Cerebellar nuclear complex (tissue), 1 donor: Measurements from ENCODE around the gene GAS6.
"Not testable (repeated sequence)": the region's sequence is repeated elsewhere in the genome, so short reads cannot be mapped to it uniquely, and the experiment has no call there.

Experiments used
- DNase-seq, 2 experiments: peaks; one replicate each; lab custom pipeline; 2025; lab: John Stamatoyannopoulos, UW

Gene GAS6

GRCh38 chr13:113837560-113838355 lies 26.1 kb downstream of the GAS6 start:
- DNase-seq: peak in 1 of 2 experiments; percentile 44

GRCh38 chr13:113836768-113837559 lies 26.9 kb downstream of the GAS6 start:
- DNase-seq: no peak

- no peak for DNase-seq
Observed at GRCh38 chr13:113835461-113836270, 28.2 kb downstream of the GAS6 start.

GRCh38 chr13:113834496-113835200 lies 29.2 kb downstream of the GAS6 start:
- DNase-seq: no peak

GRCh38 chr13:113834006-113834405 lies 29.9 kb downstream of the GAS6 start:
- not testable (repeated sequence) for DNase-seq

- DNase-seq: no peak
Observed at GRCh38 chr13:113833111-113833830, 30.6 kb downstream of the GAS6 start.

GRCh38 chr13:113832631-113833030 lies 31.2 kb downstream of the GAS6 start:
- DNase-seq: no peak

GRCh38 chr13:113832205-113832604 lies 31.7 kb downstream of the GAS6 start:
- DNase-seq: no peak

- DNase-seq: no peak
Observed at GRCh38 chr13:113831061-113831460, 32.8 kb downstream of the GAS6 start.

GRCh38 chr13:113830426-113830950 lies 33.4 kb downstream of the GAS6 start:
- not testable (repeated sequence) for DNase-seq

- no peak for DNase-seq
Observed at GRCh38 chr13:113828282-113828825, 35.5 kb downstream of the GAS6 start.

GRCh38 chr13:113827021-113827420 lies 36.9 kb downstream of the GAS6 start:
- no peak for DNase-seq

GRCh38 chr13:113826446-113826845 lies 37.4 kb downstream of the GAS6 start:
- not testable (repeated sequence) for DNase-seq

GRCh38 chr13:113825841-113826240 lies 38.0 kb downstream of the GAS6 start:
- no peak for DNase-seq

- DNase-seq: no peak
Observed at GRCh38 chr13:113823771-113824170, 40.1 kb downstream of the GAS6 start.

GRCh38 chr13:113822956-113823744 lies 40.7 kb downstream of the GAS6 start:
- no peak for DNase-seq

- DNase-seq: no peak
Observed at GRCh38 chr13:113822266-113822665, 41.6 kb downstream of the GAS6 start.

- DNase-seq: no peak
Observed at GRCh38 chr13:113821847-113822246, 42.0 kb downstream of the GAS6 start.

GRCh38 chr13:113820813-113821651 lies 42.8 kb downstream of the GAS6 start:
- peak; percentile 10 to 28 for DNase-seq
